Measurements from ENCODE around the gene ZC3H14. TPM values are rescaled to one million over a fixed set of nuclear protein-coding genes. Genes with fewer than 3 reads are reported as not detected.

The ZC3H14 gene
- total RNA-seq, 1 donor from 2014 or later = 46.7 TPM

GRCh38 chr14:88535813-88536212 is 27.0 kb upstream of the ZC3H14 start:
- Mint-ChIP-seq H3K4me3 (ENCODE audit: unreplicated experiment) (no peak overlapping the region), H3K9me3 (ENCODE audit: low read depth) (peaks cover under 1% of the 10 kb centered on the region), H3K36me3 (ENCODE audit: low read depth) (peaks cover 16% of the 10 kb centered on the region), H3K4me1 (ENCODE audit: low read depth) (no peaks in the 10 kb centered on the region), H3K27me3 (ENCODE audit: low read depth) (no peaks in the 10 kb centered on the region), H3K27ac (ENCODE audit: unreplicated experiment) (no peak overlapping the region)
- DNase-seq (ENCODE audit: low spot score) = no peak
- TF ChIP-seq CTCF (IDR thresholded peaks at IDR 0.05) = no peak

DNA sequence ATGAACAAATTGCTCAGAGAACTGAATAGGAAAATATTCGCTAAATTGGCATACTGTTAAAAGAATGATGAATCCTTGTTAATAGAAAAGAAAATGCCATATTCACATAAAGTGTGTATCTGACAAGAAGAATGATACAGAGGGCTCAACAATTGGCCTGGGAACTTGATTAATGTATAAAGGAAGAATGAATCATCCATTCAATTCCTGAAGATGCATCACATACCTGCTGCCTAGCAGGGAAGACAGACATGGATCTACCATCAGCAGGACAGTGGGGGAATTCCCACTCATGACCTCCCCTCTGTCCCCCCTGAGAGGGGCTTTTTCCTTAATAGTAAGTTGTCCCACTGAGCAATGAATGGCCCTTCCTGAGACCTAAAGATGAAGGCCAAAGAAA is 21.5 kb upstream of the ZC3H14 start:
- Mint-ChIP-seq H3K9me3 (ENCODE audit: low read depth) (no peaks in the 10 kb centered on the region), H3K27me3 (ENCODE audit: low read depth) (no peaks in the 10 kb centered on the region), H3K36me3 (ENCODE audit: low read depth) (peaks cover 4% of the 10 kb centered on the region), H3K4me1 (ENCODE audit: low read depth) (peaks cover 18% of the 10 kb centered on the region), H3K4me3 (ENCODE audit: unreplicated experiment) (no peak overlapping the region), H3K27ac (ENCODE audit: unreplicated experiment) (no peak overlapping the region)
- TF ChIP-seq CTCF (IDR thresholded peaks at IDR 0.05) = no peak
- DNase-seq (ENCODE audit: low spot score) = no peak

DNA sequence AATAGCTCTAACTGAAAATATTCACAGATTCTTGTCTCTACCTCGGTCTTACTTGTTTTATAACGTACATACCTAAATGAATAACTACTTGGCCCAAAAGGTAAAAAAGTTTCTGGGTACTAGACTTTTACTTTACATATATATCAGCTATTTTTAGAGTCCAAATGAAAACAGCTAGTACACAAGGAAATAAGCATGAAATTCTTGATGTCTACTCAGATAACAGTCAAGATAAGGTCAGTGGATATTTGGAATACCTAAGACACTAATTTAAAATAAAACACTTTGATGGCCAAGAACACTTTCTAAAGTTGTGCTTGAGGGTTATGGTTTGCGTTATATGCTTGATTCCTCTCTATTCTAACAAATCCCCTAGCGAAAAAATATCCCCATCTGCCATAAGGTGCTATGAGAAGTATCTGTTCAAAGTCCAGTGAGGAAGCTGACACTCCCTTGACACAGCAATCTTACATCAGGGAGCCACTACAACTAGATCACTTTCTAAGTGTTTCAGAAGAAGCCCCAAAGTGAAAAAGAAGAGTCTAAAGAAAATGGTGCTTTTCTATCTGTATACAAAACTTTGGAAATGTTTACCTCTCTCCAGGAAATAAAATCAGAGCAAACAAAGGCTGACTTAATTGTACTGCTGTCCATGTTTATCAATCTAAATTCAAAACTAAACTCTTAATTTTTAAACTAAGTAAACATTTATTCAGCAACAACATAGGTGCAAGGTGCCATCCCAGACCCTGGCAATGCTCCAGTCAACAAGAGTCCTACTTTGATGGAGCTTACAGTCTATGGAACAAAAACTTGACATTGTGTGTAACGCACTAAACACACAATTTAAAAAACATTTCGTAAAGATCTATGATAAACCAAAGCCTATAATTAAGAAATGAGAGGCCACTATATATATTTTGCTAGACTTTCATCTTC is 19.7 kb upstream of the ZC3H14 start:
- no peaks in the 10 kb centered on the region for H3K27me3 Mint-ChIP-seq (ENCODE audit: low read depth)
- TF ChIP-seq CTCF (IDR thresholded peaks at IDR 0.05) = no peak
- H3K4me3 Mint-ChIP-seq (ENCODE audit: unreplicated experiment) = no peak overlapping the region
- no peaks in the 10 kb centered on the region for H3K9me3 Mint-ChIP-seq (ENCODE audit: low read depth)
- H3K36me3 Mint-ChIP-seq (ENCODE audit: low read depth) = peaks cover 9% of the 10 kb centered on the region
- DNase-seq (ENCODE audit: low spot score) = no peak
- peaks cover 21% of the 10 kb centered on the region for H3K4me1 Mint-ChIP-seq (ENCODE audit: low read depth)
- peak overlapping the region; percentile 38 for H3K27ac Mint-ChIP-seq (ENCODE audit: unreplicated experiment)

GRCh38 chr14:88545256-88545655 is 17.6 kb upstream of the ZC3H14 start:
- no peak for DNase-seq (ENCODE audit: low spot score)
- H3K4me1 Mint-ChIP-seq (ENCODE audit: low read depth) = peaks cover 21% of the 10 kb centered on the region
- no peak overlapping the region for H3K27ac Mint-ChIP-seq (ENCODE audit: unreplicated experiment)
- no peaks in the 10 kb centered on the region for H3K9me3 Mint-ChIP-seq (ENCODE audit: low read depth)
- H3K4me3 Mint-ChIP-seq (ENCODE audit: unreplicated experiment) = no peak overlapping the region
- peaks cover 15% of the 10 kb centered on the region for H3K36me3 Mint-ChIP-seq (ENCODE audit: low read depth)
- no peaks in the 10 kb centered on the region for H3K27me3 Mint-ChIP-seq (ENCODE audit: low read depth)
- TF ChIP-seq CTCF (IDR thresholded peaks at IDR 0.05) = no peak

DNA sequence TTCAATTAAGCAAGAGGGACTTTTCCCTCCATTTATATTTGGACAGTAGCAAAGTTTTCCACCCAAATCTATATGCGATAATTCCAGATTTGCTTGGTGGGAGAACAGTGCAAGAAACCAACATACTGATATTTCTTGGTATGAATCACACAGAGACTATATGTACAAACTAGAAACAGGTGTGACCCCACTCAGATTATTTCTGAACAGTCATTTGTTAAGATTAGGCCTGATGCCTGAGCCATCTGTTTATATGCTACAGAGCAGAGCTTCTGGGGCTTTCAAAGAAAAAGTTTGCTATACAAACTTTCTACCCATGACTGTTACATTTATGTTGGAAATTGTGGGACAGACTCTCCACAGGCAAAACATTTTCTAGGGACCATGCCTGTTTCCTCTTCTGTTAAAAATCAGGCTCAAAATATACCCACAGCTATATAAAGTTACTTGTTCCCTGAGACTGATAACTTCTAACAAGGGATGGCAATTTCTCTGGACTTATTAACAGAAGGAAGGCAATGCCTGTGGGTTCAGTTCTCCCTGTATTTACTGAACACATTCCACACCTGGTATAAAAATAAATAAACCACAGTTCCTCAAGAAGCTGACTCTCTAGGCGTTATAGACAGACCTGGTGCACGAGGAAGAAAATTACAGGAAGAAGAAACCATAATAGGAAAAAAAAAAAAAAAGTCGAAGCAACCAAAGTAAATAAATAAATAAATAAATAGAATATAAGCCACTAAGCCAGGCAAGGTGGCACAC is 16.0 kb upstream of the ZC3H14 start:
- Mint-ChIP-seq H3K36me3 (ENCODE audit: low read depth) (peaks cover 15% of the 10 kb centered on the region), H3K27ac (ENCODE audit: unreplicated experiment) (no peak overlapping the region), H3K4me1 (ENCODE audit: low read depth) (peaks cover 27% of the 10 kb centered on the region), H3K9me3 (ENCODE audit: low read depth) (no peaks in the 10 kb centered on the region), H3K27me3 (ENCODE audit: low read depth) (no peaks in the 10 kb centered on the region), H3K4me3 (ENCODE audit: unreplicated experiment) (no peak overlapping the region)
- no peak for TF ChIP-seq CTCF (IDR thresholded peaks at IDR 0.05)
- DNase-seq (ENCODE audit: low spot score) = no peak

All from chondrocyte (in vitro differentiated cells).